ENCODE results near the gene TARDBP. TPM values are rescaled to one million over a fixed set of nuclear protein-coding genes. Genes with fewer than 3 reads are reported as not detected.

The TARDBP gene
- total RNA-seq, 1 donor from 2014 or later, result 71.2 TPM

DNA sequence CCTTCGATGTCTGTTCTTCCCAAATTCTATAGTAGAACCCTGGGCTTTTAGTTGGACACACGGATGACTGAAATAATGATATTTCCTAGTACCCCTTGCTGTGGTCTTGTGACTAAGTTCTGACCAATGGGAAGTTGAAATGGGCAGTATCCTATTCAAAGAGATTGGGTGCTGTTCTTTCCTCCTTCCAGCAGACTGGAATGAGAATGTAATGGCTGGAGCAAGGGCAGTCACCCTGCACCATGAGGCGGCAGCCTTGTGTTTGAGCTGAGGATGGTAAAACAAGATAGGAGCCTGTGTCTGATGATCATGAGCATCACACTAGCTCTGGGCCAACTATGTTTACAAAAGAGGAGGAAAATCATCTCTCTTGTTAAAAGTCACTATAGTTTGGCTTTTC lies 52.5 kb downstream of the TARDBP start:
- no peak for DNase-seq (ENCODE audit: low read depth)
- TF ChIP-seq, protein P1, sequence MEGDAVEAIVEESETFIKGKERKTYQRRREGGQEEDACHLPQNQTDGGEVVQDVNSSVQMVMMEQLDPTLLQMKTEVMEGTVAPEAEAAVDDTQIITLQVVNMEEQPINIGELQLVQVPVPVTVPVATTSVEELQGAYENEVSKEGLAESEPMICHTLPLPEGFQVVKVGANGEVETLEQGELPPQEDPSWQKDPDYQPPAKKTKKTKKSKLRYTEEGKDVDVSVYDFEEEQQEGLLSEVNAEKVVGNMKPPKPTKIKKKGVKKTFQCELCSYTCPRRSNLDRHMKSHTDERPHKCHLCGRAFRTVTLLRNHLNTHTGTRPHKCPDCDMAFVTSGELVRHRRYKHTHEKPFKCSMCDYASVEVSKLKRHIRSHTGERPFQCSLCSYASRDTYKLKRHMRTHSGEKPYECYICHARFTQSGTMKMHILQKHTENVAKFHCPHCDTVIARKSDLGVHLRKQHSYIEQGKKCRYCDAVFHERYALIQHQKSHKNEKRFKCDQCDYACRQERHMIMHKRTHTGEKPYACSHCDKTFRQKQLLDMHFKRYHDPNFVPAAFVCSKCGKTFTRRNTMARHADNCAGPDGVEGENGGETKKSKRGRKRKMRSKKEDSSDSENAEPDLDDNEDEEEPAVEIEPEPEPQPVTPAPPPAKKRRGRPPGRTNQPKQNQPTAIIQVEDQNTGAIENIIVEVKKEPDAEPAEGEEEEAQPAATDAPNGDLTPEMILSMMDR (IDR thresholded peaks at IDR 0.05; ENCODE audit: insufficient read depth, low read length, poor library complexity, severe bottlenecking), result no peak
- H3K27me3 ChIP-seq (ENCODE audit: control insufficient read depth, insufficient read depth, low read length), result no peaks in the 10 kb centered on the region
- H3K36me3 ChIP-seq (ENCODE audit: control insufficient read depth, insufficient read depth, low read length), result peaks cover 4% of the 10 kb centered on the region
- no peak overlapping the region for H3K4me3 ChIP-seq (ENCODE audit: low read depth, low read length)

DNA sequence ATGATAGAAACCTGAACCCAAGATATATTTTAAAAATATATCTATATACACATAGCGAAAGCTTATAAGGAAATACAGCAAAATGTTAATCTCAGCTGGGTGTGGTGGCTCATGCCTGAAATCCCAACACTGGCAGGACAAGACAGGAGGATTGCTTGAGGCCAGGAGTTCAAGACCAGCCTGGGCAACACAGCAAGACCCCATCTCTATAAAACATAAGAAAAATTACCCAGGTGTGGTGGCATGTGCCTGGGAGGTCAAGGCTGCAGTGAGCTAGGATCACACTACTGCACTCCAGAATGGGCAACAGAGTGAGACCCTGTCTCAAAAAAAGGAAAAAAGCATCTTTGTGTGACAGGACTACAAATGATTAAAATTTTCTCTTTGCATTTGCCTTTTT lies 53.3 kb downstream of the TARDBP start:
- TF ChIP-seq, protein P1 (IDR thresholded peaks at IDR 0.05; ENCODE audit: insufficient read depth, low read length, poor library complexity, severe bottlenecking), result no peak
- Histone ChIP-seq H3K36me3 (ENCODE audit: control insufficient read depth, insufficient read depth, low read length) (peaks cover 4% of the 10 kb centered on the region), H3K27me3 (ENCODE audit: control insufficient read depth, insufficient read depth, low read length) (no peaks in the 10 kb centered on the region), H3K4me3 (ENCODE audit: low read depth, low read length) (no peak overlapping the region)
- DNase-seq (ENCODE audit: low read depth), result no peak

DNA sequence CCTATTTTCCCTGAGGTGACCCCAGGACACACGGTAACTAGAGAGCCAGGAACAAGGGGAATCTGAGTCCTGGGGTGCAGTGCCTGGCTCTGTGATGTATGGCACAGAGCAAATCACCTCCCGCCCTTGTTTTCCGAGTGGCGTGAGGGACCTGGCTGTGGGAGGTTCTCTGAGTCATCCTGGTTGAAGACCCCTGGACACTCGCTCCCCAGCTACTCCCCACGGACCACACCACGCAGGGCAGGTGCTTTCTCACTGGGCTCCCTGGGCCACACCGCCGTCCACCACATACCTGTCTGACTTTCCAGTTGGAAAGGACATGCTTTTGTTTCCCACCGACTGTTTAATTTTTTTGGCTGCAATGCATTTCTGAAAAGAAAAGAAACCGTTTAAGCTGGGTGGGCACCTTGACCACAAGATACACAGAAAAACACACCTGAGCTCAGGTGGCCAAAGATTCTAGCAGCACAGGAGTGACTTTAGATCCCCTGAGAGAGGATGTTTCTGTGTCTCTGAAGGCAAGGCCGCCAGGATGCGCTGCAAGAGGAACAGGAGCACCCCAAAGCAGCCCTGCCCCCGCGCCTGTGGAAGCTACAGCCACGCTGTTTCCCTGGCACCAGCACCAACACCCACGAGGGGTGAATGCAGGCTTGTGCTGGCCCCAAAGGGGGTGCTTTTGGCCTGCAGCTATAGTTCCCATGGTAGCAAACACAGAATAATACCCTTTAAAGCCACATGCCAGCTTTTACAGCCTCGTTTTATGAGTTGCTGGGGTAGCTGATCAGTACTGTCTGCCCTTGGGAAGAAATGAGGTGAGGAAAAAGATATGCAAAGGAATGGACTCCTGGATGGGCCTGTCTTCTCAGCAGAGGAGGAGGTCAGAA lies 55.5 kb downstream of the TARDBP start:
- no peaks in the 10 kb centered on the region for H3K27me3 ChIP-seq (ENCODE audit: control insufficient read depth, insufficient read depth, low read length)
- TF ChIP-seq, protein P1 (IDR thresholded peaks at IDR 0.05; ENCODE audit: insufficient read depth, low read length, poor library complexity, severe bottlenecking), result no peak
- H3K4me3 ChIP-seq (ENCODE audit: low read depth, low read length), result no peak overlapping the region
- no peak for DNase-seq (ENCODE audit: low read depth)
- H3K36me3 ChIP-seq (ENCODE audit: control insufficient read depth, insufficient read depth, low read length), result peaks cover 4% of the 10 kb centered on the region

DNA sequence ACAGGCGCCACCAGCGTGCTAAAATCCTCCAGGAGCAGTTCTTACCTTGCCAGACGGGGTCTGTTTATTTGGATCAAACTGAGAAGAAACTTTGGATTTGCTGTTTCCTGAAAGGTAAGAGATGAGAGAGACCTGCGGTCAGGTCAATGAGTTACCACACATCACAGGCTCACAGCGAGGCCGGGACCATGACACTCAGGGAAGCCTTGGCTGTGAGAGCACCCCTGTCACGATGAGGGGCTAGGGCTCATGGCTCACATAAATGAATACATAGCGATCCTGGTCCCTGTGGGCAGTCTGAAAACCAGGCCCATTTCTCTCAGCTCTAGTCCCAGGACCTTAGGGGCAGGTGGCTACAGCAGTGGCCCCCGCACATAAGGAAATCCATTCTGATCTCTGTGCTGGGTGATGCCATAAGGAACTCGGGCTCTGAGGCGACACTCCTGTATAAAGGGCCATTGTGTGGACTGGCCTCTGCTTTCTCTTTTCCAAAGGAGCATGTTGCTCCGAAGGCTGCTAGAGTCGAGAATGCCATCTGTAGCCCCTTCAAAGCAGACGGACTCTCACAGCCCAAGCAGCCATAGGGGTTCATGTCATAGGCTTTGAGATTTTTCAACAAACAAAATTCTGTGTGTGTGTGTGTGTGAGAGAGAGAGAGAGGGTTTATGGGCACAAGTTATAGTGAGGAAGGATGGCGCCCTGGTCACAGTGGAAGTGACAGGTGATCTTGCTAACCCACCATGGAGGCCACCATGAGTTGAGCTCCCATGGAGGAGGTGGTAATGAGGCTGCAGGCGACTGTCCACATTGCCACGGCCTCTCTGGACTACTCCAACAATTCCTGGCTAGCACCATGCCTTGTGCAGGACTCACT lies 56.4 kb downstream of the TARDBP start:
- H3K4me3 ChIP-seq (ENCODE audit: low read depth, low read length), result no peak overlapping the region
- H3K27me3 ChIP-seq (ENCODE audit: control insufficient read depth, insufficient read depth, low read length), result no peaks in the 10 kb centered on the region
- H3K36me3 ChIP-seq (ENCODE audit: control insufficient read depth, insufficient read depth, low read length), result peaks cover 4% of the 10 kb centered on the region
- DNase-seq (ENCODE audit: low read depth), result no peak
- TF ChIP-seq, protein P1 (IDR thresholded peaks at IDR 0.05; ENCODE audit: insufficient read depth, low read length, poor library complexity, severe bottlenecking), result no peak

DNA sequence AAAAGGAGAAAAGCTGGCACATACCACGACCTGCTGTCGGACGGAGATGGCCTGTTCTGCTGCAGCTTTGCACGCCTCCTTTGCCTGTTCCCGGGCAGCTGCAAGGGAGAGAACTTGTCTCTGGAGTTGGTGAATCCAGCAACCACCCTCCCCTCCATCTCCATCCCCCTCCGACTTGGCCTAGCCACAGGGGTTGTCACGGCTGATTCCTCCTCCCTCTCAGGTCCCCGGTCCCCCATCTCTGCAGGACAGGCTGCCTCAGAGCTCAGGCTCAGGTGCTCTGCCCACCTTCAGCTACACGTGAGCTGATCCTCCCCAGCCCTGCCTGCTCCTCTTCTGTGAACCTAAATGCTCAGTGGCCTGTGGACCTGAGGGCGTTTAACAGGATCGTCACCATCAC lies 58.4 kb downstream of the TARDBP start:
- Histone ChIP-seq H3K27me3 (ENCODE audit: control insufficient read depth, insufficient read depth, low read length) (no peaks in the 10 kb centered on the region), H3K36me3 (ENCODE audit: control insufficient read depth, insufficient read depth, low read length) (peaks cover 4% of the 10 kb centered on the region), H3K4me3 (ENCODE audit: low read depth, low read length) (no peak overlapping the region)
- TF ChIP-seq, protein P1 (IDR thresholded peaks at IDR 0.05; ENCODE audit: insufficient read depth, low read length, poor library complexity, severe bottlenecking), result no peak
- no peak for DNase-seq (ENCODE audit: low read depth)

All from kidney epithelial cell (primary cell).